HUES48 (cell line): ENCODE measurements around the gene SERPINA3.

Source experiments
- H3K27ac ChIP-seq: one replicate; pipeline ENCODE4 v1.7.0; 2013; ENCODE audit warnings: low read depth, low read length, inconsistent platforms
- H3K27me3 ChIP-seq: 2 replicates; pipeline ENCODE4 v1.6.1; 2013; ENCODE audit warnings: mild to moderate bottlenecking, low read length; ENCODE audit not compliant: control insufficient read depth, insufficient read depth
- H3K36me3 ChIP-seq: 2 replicates; pipeline ENCODE4 v1.6.1; 2013; ENCODE audit warnings: low read length; ENCODE audit not compliant: control insufficient read depth, insufficient read depth
- H3K4me1 ChIP-seq: 2 replicates; pipeline ENCODE4 v1.6.1; 2013; ENCODE audit warnings: mild to moderate bottlenecking, low read length; ENCODE audit not compliant: control insufficient read depth, insufficient read depth
- H3K4me3 ChIP-seq: 2 replicates; pipeline ENCODE4 v1.5.1; 2013; ENCODE audit warnings: mild to moderate bottlenecking, low read depth, low read length
- H3K9ac ChIP-seq: 2 replicates; pipeline ENCODE4 v1.6.1; 2013; ENCODE audit warnings: mild to moderate bottlenecking, low read depth, low read length, moderate library complexity
- H3K9me3 ChIP-seq: 2 replicates; pipeline ENCODE4 v1.6.1; 2013; ENCODE audit warnings: low read length; ENCODE audit not compliant: control insufficient read depth, insufficient read depth

The SERPINA3 gene

GRCh38 chr14:94586635-94587034 is 25.6 kb upstream of the SERPINA3 start:
- no peak overlapping the region for H3K9ac ChIP-seq
- H3K4me1 ChIP-seq, result no peaks in the 10 kb centered on the region
- no peaks in the 10 kb centered on the region for H3K36me3 ChIP-seq
- no peak overlapping the region for H3K27ac ChIP-seq
- H3K9me3 ChIP-seq, result peaks cover 11% of the 10 kb centered on the region; the same call in 1 of the 2 replicates
- H3K4me3 ChIP-seq, result no peak overlapping the region
- H3K27me3 ChIP-seq, result no peaks in the 10 kb centered on the region

DNA sequence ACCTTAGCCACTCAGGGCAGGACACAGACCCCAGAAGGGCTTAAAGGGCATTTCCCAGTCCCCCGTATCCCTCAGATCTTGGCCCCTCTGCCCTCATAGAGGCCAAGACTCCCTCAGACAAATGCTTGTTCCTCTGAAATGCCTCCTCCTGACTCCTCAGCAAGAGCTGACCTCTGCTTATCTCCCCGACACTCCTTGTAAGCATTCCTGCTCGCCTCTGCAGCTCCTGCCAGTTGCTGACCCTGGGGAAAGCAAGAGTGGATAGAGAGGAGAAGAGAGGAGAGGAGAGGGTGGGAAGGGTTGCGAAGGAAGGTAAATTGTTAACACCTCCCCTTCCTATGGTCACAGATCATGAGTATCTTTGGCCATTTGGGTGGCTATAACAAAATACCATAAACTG is 23.9 kb upstream of the SERPINA3 start:
- H3K27ac ChIP-seq, result no peak overlapping the region
- H3K9ac ChIP-seq, result no peak overlapping the region
- no peaks in the 10 kb centered on the region for H3K4me1 ChIP-seq
- peaks cover 11% of the 10 kb centered on the region; the same call in 1 of the 2 replicates for H3K9me3 ChIP-seq
- no peaks in the 10 kb centered on the region for H3K36me3 ChIP-seq
- H3K27me3 ChIP-seq, result no peaks in the 10 kb centered on the region
- H3K4me3 ChIP-seq, result no peak overlapping the region

- Histone ChIP-seq H3K27me3 (no peaks in the 10 kb centered on the region), H3K36me3 (no peaks in the 10 kb centered on the region), H3K9ac (no peak overlapping the region)
Observed at GRCh38 chr14:94591073-94591472, 21.1 kb upstream of the SERPINA3 start.

GRCh38 chr14:94591871-94592270 is 20.3 kb upstream of the SERPINA3 start:
- Histone ChIP-seq H3K9ac (no peak overlapping the region), H3K27me3 (no peaks in the 10 kb centered on the region), H3K27ac (no peak overlapping the region), H3K4me3 (no peak overlapping the region), H3K4me1 (no peaks in the 10 kb centered on the region), H3K36me3 (no peaks in the 10 kb centered on the region), H3K9me3 (0 out of 2 replicates have a peak, but pooled peaks cover 5% of the 10 kb centered on the region)

More at GRCh38 chr14:94591073-94591472, 21.1 kb upstream of the SERPINA3 start:
- Histone ChIP-seq H3K27ac (no peak overlapping the region), H3K4me3 (no peak overlapping the region), H3K9me3 (peaks cover 5% of the 10 kb centered on the region; the same call in 1 of the 2 replicates), H3K4me1 (no peaks in the 10 kb centered on the region)

GRCh38 chr14:94592457-94592856 is 19.7 kb upstream of the SERPINA3 start:
- Histone ChIP-seq H3K4me1 (no peaks in the 10 kb centered on the region), H3K9me3 (0 out of 2 replicates have a peak, but pooled peaks cover 5% of the 10 kb centered on the region), H3K27me3 (no peaks in the 10 kb centered on the region)

GRCh38 chr14:94593376-94593748 is 18.8 kb upstream of the SERPINA3 start:
- H3K27ac ChIP-seq, result no peak overlapping the region
- H3K4me3 ChIP-seq, result no peak overlapping the region
- H3K27me3 ChIP-seq, result no peaks in the 10 kb centered on the region
- no peaks in the 10 kb centered on the region for H3K4me1 ChIP-seq
- H3K9me3 ChIP-seq, result 0 out of 2 replicates have a peak, but pooled peaks cover 5% of the 10 kb centered on the region
- no peaks in the 10 kb centered on the region for H3K36me3 ChIP-seq
- no peak overlapping the region for H3K9ac ChIP-seq

More at GRCh38 chr14:94592457-94592856, 19.7 kb upstream of the SERPINA3 start:
- H3K27ac ChIP-seq, result no peak overlapping the region
- no peak overlapping the region for H3K9ac ChIP-seq
- no peaks in the 10 kb centered on the region for H3K36me3 ChIP-seq
- no peak overlapping the region for H3K4me3 ChIP-seq

DNA sequence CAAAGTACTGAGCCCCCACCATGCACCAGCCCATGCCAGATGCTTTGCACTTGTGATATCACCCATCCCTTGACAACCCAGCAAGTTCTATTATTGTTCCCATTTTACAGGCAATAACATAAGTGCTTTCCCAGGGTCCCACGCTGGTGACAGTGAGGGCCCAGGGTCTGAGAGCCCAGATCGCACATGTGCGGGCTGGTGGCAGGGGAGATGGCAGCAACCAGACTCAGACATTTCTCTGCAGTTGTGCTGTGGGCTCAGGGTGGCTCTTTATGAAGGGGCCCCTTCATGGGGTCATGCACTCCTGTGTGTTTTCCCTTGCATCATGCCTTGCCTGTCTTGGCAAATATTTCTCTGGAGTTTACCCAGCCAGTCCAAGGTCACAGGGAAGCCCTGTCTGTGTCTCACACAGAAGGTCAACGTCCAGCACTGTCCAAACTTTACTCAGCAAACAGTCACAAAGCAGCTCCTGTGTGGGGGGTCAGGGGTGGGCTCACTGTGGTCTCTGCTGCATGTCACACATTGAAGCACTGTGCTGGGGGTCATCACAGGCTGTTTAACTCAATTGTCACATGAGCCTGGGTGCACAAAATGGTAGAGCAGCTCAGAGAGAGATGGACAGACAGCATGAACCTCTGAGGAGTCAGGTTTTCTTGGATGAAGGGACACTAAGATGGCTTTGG is 18.3 kb upstream of the SERPINA3 start:
- H3K9ac ChIP-seq, result no peak overlapping the region

DNA sequence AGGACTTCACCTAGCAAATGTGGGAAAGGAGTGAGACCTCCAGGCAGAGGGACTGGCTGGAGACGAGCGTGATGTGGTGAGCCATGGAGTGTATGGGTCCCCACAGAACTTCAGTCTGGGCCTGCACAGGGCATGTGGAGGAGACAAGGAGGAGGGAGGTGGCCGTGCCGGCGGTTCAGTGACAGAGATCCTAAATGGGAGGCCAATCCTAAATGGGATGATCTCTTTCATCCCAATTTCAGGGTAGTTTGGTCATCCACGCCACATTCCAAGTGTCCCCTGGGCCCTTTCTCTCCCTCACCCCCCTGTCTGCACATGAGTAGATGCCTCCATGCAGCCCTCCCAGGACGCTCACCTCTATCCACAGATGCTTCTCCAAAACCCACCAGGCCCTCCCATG is 17.8 kb upstream of the SERPINA3 start:
- Histone ChIP-seq H3K4me3 (no peak overlapping the region), H3K4me1 (peaks cover 8% of the 10 kb centered on the region), H3K9ac (no peak overlapping the region), H3K36me3 (no peaks in the 10 kb centered on the region), H3K9me3 (0 out of 2 replicates have a peak, but pooled peaks cover 5% of the 10 kb centered on the region), H3K27me3 (no peaks in the 10 kb centered on the region), H3K27ac (no peak overlapping the region)

More for the DNA sequence above, 18.3 kb upstream of the SERPINA3 start:
- H3K27me3 ChIP-seq, result no peaks in the 10 kb centered on the region
- H3K4me1 ChIP-seq, result peaks cover 4% of the 10 kb centered on the region
- H3K4me3 ChIP-seq, result no peak overlapping the region
- H3K36me3 ChIP-seq, result no peaks in the 10 kb centered on the region
- no peak overlapping the region for H3K27ac ChIP-seq
- H3K9me3 ChIP-seq, result 0 out of 2 replicates have a peak, but pooled peaks cover 5% of the 10 kb centered on the region

DNA sequence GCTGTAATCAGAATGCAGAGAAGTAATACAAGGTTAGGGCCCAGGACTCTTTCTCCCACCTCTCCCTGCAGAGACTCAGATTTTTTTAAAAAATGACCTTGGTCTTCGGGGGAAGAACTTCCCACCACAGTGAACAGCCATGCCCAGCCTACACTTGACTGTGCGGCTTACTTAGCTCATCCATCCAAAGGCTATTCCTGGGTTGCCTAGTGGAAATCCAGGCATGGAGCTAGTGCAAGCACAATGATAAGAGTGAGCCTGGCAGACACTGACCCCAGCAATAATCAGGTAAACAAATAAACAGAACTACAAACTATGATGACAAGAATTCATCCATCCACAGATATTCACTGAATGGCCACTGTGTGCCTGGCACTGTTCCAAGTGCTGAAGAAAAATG is 16.3 kb upstream of the SERPINA3 start:
- Histone ChIP-seq H3K27me3 (no peaks in the 10 kb centered on the region), H3K9me3 (0 out of 2 replicates have a peak, but pooled peaks cover under 1% of the 10 kb centered on the region), H3K27ac (no peak overlapping the region), H3K9ac (no peak overlapping the region), H3K36me3 (no peaks in the 10 kb centered on the region), H3K4me3 (no peak overlapping the region), H3K4me1 (peaks cover 8% of the 10 kb centered on the region)

GRCh38 chr14:94596361-94596760 is 15.8 kb upstream of the SERPINA3 start:
- peaks cover 8% of the 10 kb centered on the region for H3K4me1 ChIP-seq
- H3K27ac ChIP-seq, result no peak overlapping the region
- no peaks in the 10 kb centered on the region for H3K27me3 ChIP-seq

DNA sequence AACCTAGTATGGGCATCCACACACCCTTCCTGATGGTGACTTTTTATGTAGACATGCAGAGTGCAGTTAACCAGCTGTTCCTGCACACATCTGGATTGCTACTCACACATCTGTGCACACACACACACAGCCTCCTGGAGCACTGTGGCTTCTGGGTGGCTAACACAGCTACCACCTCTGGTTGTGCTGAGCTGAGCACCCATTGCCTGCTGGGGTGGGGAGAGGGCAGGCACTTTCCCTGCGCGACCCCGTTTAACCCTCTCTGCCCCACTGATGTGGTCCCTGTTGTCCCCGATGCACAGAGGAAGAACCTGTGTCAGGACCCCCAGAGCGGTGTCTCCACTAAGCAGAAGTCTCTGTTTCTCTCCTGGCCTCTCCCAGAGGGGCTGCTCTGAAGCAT is 14.4 kb upstream of the SERPINA3 start:
- Histone ChIP-seq H3K36me3 (no peaks in the 10 kb centered on the region), H3K9me3 (no peaks in the 10 kb centered on the region), H3K9ac (no peak overlapping the region), H3K4me3 (no peak overlapping the region), H3K4me1 (peaks cover 8% of the 10 kb centered on the region), H3K27ac (no peak overlapping the region), H3K27me3 (no peaks in the 10 kb centered on the region)

More at GRCh38 chr14:94596361-94596760, 15.8 kb upstream of the SERPINA3 start:
- Histone ChIP-seq H3K4me3 (no peak overlapping the region), H3K9me3 (no peaks in the 10 kb centered on the region), H3K36me3 (no peaks in the 10 kb centered on the region), H3K9ac (no peak overlapping the region)
